ENCODE data around the gene PDZD4.

The PDZD4 gene

DNA sequence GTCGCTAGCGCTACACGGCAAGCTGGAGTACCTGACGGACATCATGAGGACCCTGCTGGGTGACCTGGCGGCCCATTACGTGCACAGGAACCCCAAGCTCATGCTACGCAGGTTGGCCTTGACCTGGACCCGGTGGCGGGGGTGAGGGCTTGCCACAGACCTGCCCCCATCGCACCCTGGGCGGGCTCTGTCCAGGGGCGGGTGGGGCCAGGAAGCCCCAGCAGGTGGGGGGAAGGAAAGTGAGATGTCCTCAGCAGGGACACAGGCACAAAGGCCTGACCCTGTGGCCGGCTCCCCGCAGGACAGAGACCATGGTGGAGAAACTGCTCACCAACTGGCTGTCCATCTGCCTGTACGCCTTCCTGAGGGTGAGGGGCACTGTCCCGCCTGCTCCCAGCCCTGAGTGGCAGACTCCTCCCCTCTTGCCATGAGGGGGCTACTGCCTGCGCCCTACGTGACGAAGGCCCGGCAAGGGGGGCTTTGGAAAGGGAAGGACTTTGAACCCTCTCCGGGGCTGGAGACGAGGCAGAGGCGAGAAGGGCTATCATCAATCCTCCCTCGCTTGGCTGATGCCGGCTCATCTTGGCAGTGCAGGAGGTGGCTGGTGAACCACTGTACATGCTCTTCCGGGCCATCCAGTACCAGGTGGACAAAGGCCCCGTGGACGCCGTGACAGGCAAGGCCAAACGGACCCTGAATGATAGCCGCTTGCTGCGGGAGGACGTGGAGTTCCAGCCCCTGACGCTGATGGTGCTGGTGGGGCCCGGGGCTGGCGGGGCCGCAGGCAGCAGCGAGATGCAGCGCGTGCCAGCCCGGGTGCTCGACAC lies 54.8 kb downstream of the PDZD4 start:
- H3K4me3 ChIP-seq (ENCODE audit: low read length) = no peak overlapping the region
- H3K4me2 ChIP-seq (ENCODE audit: low read length) = no peak overlapping the region
- H3K79me2 ChIP-seq (ENCODE audit: low read length) = no peaks in the 10 kb centered on the region
- H2AFZ ChIP-seq (ENCODE audit: low read depth, low read length) = no peak overlapping the region
- H3K36me3 ChIP-seq (replicated peaks; ENCODE audit: low read depth, low read length) = no peaks in the 10 kb centered on the region
- no peaks in the 10 kb centered on the region for H3K4me1 ChIP-seq (ENCODE audit: low read length)
- H4K20me1 ChIP-seq (ENCODE audit: insufficient read depth, low read length) = no peaks in the 10 kb centered on the region
- TF ChIP-seq EZH2phosphoT487 (IDR thresholded peaks at IDR 0.05; ENCODE audit: low read depth) (no peak), CTCF (IDR thresholded peaks at IDR 0.05; ENCODE audit: low read depth, low read length) (no peak)
- H3K27ac ChIP-seq (ENCODE audit: low read length) = no peak overlapping the region
- no peaks in the 10 kb centered on the region for H3K9me3 ChIP-seq (ENCODE audit: insufficient read depth, low read length)
- H3K27me3 ChIP-seq (ENCODE audit: low read depth, low read length) = no peaks in the 10 kb centered on the region
- no peak overlapping the region for H3K9ac ChIP-seq (ENCODE audit: low read length)

DNA sequence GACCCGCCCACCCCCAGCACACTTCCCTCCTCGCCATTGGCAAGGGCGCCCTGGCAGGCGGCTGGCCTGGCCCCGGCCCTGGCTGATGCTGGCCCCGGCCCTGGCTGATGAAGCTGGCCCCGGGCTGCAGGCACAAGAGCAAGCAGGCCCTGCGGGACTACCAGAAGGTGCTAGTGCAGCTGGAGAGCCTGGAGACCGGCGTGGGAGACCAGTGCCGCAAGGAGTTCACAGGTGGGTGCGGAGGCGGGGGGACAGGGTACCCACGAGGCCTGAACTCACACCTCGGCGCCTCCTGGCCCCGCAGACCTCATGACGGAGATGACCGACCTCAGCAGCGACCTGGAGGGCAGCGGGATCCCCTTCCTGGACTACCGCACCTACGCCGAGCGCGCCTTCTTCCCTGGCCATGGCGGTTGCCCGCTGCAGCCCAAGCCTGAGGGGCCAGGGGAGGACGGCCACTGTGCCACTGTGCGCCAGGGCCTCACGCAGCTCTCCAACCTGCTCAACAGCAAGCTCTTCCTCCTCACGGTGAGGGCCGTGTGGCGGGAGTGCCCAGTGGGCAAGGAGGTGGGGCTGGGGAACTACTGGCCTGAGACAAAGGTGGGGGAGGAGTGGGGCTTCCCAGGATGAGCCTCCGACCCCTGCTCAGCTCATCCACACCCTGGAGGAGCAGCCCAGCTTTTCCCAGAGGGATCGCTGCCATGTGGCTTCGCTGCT lies 55.6 kb downstream of the PDZD4 start:
- H3K79me2 ChIP-seq (ENCODE audit: low read length) = no peaks in the 10 kb centered on the region
- H3K4me3 ChIP-seq (ENCODE audit: low read length) = no peak overlapping the region
- H3K27me3 ChIP-seq (ENCODE audit: low read depth, low read length) = no peaks in the 10 kb centered on the region
- H2AFZ ChIP-seq (ENCODE audit: low read depth, low read length) = no peak overlapping the region
- H3K9ac ChIP-seq (ENCODE audit: low read length) = no peak overlapping the region
- H3K27ac ChIP-seq (ENCODE audit: low read length) = no peak overlapping the region
- H3K9me3 ChIP-seq (ENCODE audit: insufficient read depth, low read length) = no peaks in the 10 kb centered on the region
- no peak overlapping the region for H3K4me2 ChIP-seq (ENCODE audit: low read length)
- TF ChIP-seq CTCF (IDR thresholded peaks at IDR 0.05; ENCODE audit: low read depth, low read length) = no peak
- no peak for TF ChIP-seq EZH2phosphoT487 (IDR thresholded peaks at IDR 0.05; ENCODE audit: low read depth)
- H4K20me1 ChIP-seq (ENCODE audit: insufficient read depth, low read length) = no peaks in the 10 kb centered on the region
- H3K4me1 ChIP-seq (ENCODE audit: low read length) = no peaks in the 10 kb centered on the region
- no peaks in the 10 kb centered on the region for H3K36me3 ChIP-seq (replicated peaks; ENCODE audit: low read depth, low read length)

GRCh38 chrX:153773741-153774575 lies 56.4 kb downstream of the PDZD4 start:
- Histone ChIP-seq H3K27me3 (ENCODE audit: low read depth, low read length) (no peaks in the 10 kb centered on the region), H2AFZ (ENCODE audit: low read depth, low read length) (no peak overlapping the region), H3K9me3 (ENCODE audit: insufficient read depth, low read length) (no peaks in the 10 kb centered on the region), H3K79me2 (ENCODE audit: low read length) (no peaks in the 10 kb centered on the region), H3K9ac (ENCODE audit: low read length) (no peak overlapping the region), H3K27ac (ENCODE audit: low read length) (no peak overlapping the region), H3K36me3 (replicated peaks; ENCODE audit: low read depth, low read length) (no peaks in the 10 kb centered on the region), H3K4me1 (ENCODE audit: low read length) (no peaks in the 10 kb centered on the region), H3K4me2 (ENCODE audit: low read length) (no peak overlapping the region), H3K4me3 (ENCODE audit: low read length) (no peak overlapping the region), H4K20me1 (ENCODE audit: insufficient read depth, low read length) (no peaks in the 10 kb centered on the region)
- no peak for TF ChIP-seq CTCF (IDR thresholded peaks at IDR 0.05; ENCODE audit: low read depth, low read length)
- TF ChIP-seq EZH2phosphoT487 (IDR thresholded peaks at IDR 0.05; ENCODE audit: low read depth) = no peak

- Histone ChIP-seq H2AFZ (ENCODE audit: low read depth, low read length) (no peak overlapping the region), H3K4me1 (ENCODE audit: low read length) (no peaks in the 10 kb centered on the region), H3K9me3 (ENCODE audit: insufficient read depth, low read length) (no peaks in the 10 kb centered on the region), H3K4me3 (ENCODE audit: low read length) (no peak overlapping the region), H3K27ac (ENCODE audit: low read length) (no peak overlapping the region), H3K36me3 (replicated peaks; ENCODE audit: low read depth, low read length) (no peaks in the 10 kb centered on the region), H4K20me1 (ENCODE audit: insufficient read depth, low read length) (no peaks in the 10 kb centered on the region), H3K9ac (ENCODE audit: low read length) (no peak overlapping the region), H3K79me2 (ENCODE audit: low read length) (no peaks in the 10 kb centered on the region), H3K27me3 (ENCODE audit: low read depth, low read length) (no peaks in the 10 kb centered on the region), H3K4me2 (ENCODE audit: low read length) (no peak overlapping the region)
- no peak for TF ChIP-seq EZH2phosphoT487 (IDR thresholded peaks at IDR 0.05; ENCODE audit: low read depth)
- no peak for TF ChIP-seq CTCF (IDR thresholded peaks at IDR 0.05; ENCODE audit: low read depth, low read length)
These were observed 57.1 kb downstream of the PDZD4 start for GRCh38 chrX:153773218-153773611.
